Loucy (cell line): ENCODE data around the gene TRIM15.
"Not testable (repeated sequence)": the region's sequence is repeated elsewhere in the genome, so short reads cannot be mapped to it uniquely, and the experiment has no call there.

ENCODE experiments used
- H2AFZ ChIP-seq: fragments of 200-600 bp; sonication (generic); 2 replicates; pipeline ENCODE4 v1.6.0; 2016; ENCODE audit warnings: antibody characterized with exemption, mild to moderate bottlenecking, low read length, moderate library complexity
- H3F3A ChIP-seq: fragments of 200-600 bp; 2 replicates; pipeline ENCODE4 v1.6.0; 2016; ENCODE audit warnings: antibody characterized with exemption, low read depth, mild to moderate bottlenecking
- H3K27me3 ChIP-seq: fragments of 200-600 bp; sonication (generic); 2 replicates; pipeline ENCODE4 v1.6.1; 2014; ENCODE audit warnings: low read length, mild to moderate bottlenecking; ENCODE audit not compliant: insufficient read depth, poor library complexity, severe bottlenecking
- H3K36me3 ChIP-seq: fragments of 200-600 bp; sonication (generic); 2 replicates; pipeline ENCODE4 v1.6.1; 2016; ENCODE audit warnings: low read length; ENCODE audit not compliant: insufficient read depth
- H3K4me1 ChIP-seq: fragments of 200-600 bp; sonication (generic); 2 replicates; pipeline ENCODE4 v1.5.1; 2014; ENCODE audit warnings: low read length, mild to moderate bottlenecking; ENCODE audit not compliant: insufficient read depth, poor library complexity, severe bottlenecking
- H3K4me2 ChIP-seq: fragments of 200-600 bp; sonication (generic); 2 replicates; pipeline ENCODE4 v1.6.0; 2014; ENCODE audit warnings: antibody characterized with exemption, low read length, low read depth, mild to moderate bottlenecking; ENCODE audit not compliant: poor library complexity, severe bottlenecking
- H3K4me3 ChIP-seq: fragments of 200-600 bp; sonication (generic); 2 replicates; pipeline ENCODE4 v1.5.1; 2014; ENCODE audit warnings: low read length, mild to moderate bottlenecking, mixed read lengths; ENCODE audit not compliant: poor library complexity, severe bottlenecking
- H3K79me2 ChIP-seq: fragments of 200-600 bp; sonication (generic); 2 replicates; pipeline ENCODE4 v1.6.1; 2014; ENCODE audit warnings: low read length; ENCODE audit not compliant: insufficient read depth
- H3K9ac ChIP-seq: fragments of 200-600 bp; sonication (generic); 2 replicates; pipeline ENCODE4 v1.6.0; 2014; ENCODE audit warnings: mild to moderate bottlenecking, low read depth, low read length, moderate library complexity; ENCODE audit not compliant: poor library complexity, severe bottlenecking
- H3K9me2 ChIP-seq: fragments of 200-600 bp; sonication (generic); replicated peaks from 2 replicates; pipeline ENCODE4 v1.6.1; 2016; ENCODE audit warnings: low read depth, low read length, mixed read lengths
- H3K9me3 ChIP-seq: fragments of 200-600 bp; sonication (generic); 2 replicates; pipeline ENCODE4 v1.6.1; 2014; ENCODE audit warnings: mild to moderate bottlenecking, antibody characterized with exemption, low read length, low read depth; ENCODE audit not compliant: insufficient read depth
- H4K20me1 ChIP-seq: fragments of 200-600 bp; sonication (generic); 2 replicates; pipeline ENCODE4 v1.6.0; 2014; ENCODE audit warnings: antibody characterized with exemption, low read length, mild to moderate bottlenecking; ENCODE audit not compliant: insufficient read depth, poor library complexity, severe bottlenecking
- EZH2phosphoT487 ChIP-seq: fragments of 200-600 bp; IDR thresholded peaks from 2 replicates; pipeline ENCODE4 v1.6.1; 2018; ENCODE audit warnings: antibody characterized with exemption, mild to moderate bottlenecking, moderate library complexity, borderline replicate concordance
- TF ChIP-seq, protein P1 (sequence below): fragments of 200-600 bp; sonication (generic); conservative IDR thresholded peaks from 2 replicates; pipeline ENCODE4 v1.5.1; 2014; ENCODE audit warnings: mild to moderate bottlenecking, antibody characterized with exemption, low read length

The TRIM15 gene

DNA sequence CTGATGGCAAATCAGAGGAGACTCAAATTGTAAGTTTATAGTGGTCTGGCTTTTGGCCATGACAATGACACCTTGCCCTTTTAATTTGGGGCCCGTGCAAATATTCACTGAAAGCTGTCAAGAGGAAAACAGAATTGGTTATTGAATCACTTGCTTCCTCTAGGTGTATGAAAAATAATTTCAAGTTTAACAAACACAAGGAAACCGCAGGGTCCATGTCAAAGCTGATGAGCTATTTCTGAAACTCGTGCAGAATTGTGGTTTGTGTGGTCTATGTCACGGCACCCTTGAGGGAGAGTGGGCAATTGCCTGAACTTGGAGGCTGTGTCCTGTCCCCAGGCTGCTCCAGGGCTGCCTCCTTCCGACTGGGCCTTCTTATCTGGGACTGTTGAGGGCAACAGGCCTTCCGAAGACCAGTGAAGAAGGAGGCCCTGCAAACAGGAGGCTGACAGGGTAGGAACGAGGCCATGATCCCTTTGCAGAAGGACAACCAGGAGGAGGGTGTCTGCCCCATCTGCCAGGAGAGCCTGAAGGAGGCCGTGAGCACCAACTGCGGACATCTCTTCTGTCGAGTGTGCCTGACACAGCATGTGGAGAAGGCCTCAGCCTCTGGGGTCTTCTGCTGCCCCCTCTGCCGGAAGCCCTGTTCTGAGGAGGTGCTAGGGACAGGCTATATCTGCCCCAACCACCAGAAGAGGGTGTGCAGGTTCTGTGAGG, 26.6 kb upstream of the TRIM15 start:
- no peaks in the 10 kb centered on the region for H3K27me3 ChIP-seq
- no peaks in the 10 kb centered on the region for H3K36me3 ChIP-seq
- no peak overlapping the region for H3K4me3 ChIP-seq
- peaks cover 23% of the 10 kb centered on the region for H3K4me1 ChIP-seq
- no peaks in the 10 kb centered on the region for H4K20me1 ChIP-seq
- no peaks in the 10 kb centered on the region for H3F3A ChIP-seq
- H3K4me2 ChIP-seq: peak overlapping the region; percentile 35
- no peaks in the 10 kb centered on the region for H3K79me2 ChIP-seq
- no peaks in the 10 kb centered on the region for H3K9me2 ChIP-seq
- TF ChIP-seq EZH2phosphoT487: no peak
- TF ChIP-seq, protein P1, sequence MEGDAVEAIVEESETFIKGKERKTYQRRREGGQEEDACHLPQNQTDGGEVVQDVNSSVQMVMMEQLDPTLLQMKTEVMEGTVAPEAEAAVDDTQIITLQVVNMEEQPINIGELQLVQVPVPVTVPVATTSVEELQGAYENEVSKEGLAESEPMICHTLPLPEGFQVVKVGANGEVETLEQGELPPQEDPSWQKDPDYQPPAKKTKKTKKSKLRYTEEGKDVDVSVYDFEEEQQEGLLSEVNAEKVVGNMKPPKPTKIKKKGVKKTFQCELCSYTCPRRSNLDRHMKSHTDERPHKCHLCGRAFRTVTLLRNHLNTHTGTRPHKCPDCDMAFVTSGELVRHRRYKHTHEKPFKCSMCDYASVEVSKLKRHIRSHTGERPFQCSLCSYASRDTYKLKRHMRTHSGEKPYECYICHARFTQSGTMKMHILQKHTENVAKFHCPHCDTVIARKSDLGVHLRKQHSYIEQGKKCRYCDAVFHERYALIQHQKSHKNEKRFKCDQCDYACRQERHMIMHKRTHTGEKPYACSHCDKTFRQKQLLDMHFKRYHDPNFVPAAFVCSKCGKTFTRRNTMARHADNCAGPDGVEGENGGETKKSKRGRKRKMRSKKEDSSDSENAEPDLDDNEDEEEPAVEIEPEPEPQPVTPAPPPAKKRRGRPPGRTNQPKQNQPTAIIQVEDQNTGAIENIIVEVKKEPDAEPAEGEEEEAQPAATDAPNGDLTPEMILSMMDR: no peak
- H2AFZ ChIP-seq: no peak overlapping the region
- H3K9ac ChIP-seq: no peak overlapping the region
- no peaks in the 10 kb centered on the region for H3K9me3 ChIP-seq

DNA sequence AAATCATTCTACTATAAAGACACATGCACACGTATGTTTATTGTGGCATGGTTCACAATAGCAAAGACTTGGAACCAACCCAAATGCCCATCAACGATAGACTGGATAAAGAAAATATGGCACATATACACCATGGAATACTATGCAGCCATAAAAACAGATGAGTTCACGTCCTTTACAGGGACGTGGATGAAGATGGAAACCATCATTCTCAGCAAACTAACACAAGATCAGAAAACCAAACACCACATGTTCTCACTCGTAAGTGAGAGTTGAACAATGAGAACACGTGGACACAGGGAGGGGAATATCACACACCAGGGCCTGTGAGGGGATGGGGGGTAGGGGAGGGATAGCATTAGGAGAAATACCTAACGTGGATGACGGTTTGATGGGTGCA, 23.1 kb upstream of the TRIM15 start:
- not testable (repeated sequence) for H3K9me3 ChIP-seq, H3K9me2 ChIP-seq, H3K36me3 ChIP-seq, H4K20me1 ChIP-seq, H3K4me2 ChIP-seq, H3F3A ChIP-seq, H2AFZ ChIP-seq, H3K79me2 ChIP-seq, H3K4me3 ChIP-seq, H3K27me3 ChIP-seq, H3K9ac ChIP-seq
- peaks cover 29% of the 10 kb centered on the region for H3K4me1 ChIP-seq

DNA sequence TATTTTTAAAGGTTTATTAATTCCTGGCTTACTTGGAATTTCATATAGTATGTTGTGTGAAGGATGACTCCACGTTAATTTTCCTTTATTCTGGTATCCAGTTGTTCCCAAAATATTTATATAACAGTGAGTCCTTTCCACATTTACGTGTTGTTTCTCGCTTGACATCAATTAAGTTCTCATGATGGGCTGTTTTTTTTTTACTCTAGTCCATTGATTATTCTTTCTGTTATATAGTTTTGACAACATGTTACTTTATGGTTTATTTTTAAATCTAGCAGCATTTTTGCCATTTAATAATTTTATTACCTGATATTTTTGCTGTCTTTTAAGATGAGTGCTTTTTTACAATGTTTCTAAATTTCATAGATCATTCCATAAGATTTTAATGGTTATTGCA, 20.7 kb upstream of the TRIM15 start:
- Histone ChIP-seq H3K9me2 (no peaks in the 10 kb centered on the region), H3K4me1 (peaks cover 29% of the 10 kb centered on the region), H3K4me3 (no peak overlapping the region), H3K79me2 (no peaks in the 10 kb centered on the region), H3K9me3 (no peaks in the 10 kb centered on the region), H3K27me3 (no peaks in the 10 kb centered on the region), H3K36me3 (no peaks in the 10 kb centered on the region), H4K20me1 (no peaks in the 10 kb centered on the region), H3K4me2 (no peak overlapping the region), H2AFZ (no peak overlapping the region), H3K9ac (no peak overlapping the region), H3F3A (no peaks in the 10 kb centered on the region; the same call in 1 of the 2 replicates)
- TF ChIP-seq, protein P1: no peak
- TF ChIP-seq EZH2phosphoT487: no peak

GRCh38 chr6:30143780-30144179, 19.6 kb upstream of the TRIM15 start:
- peak overlapping the region; percentile 78 for H2AFZ ChIP-seq
- no peak overlapping the region for H3K4me2 ChIP-seq
- no peak overlapping the region for H3K4me3 ChIP-seq
- no peaks in the 10 kb centered on the region for H3K27me3 ChIP-seq
- H3K36me3 ChIP-seq: no peaks in the 10 kb centered on the region
- H3K9me2 ChIP-seq: no peaks in the 10 kb centered on the region
- no peaks in the 10 kb centered on the region for H4K20me1 ChIP-seq
- peaks cover 29% of the 10 kb centered on the region for H3K4me1 ChIP-seq
- no peak for TF ChIP-seq EZH2phosphoT487
- TF ChIP-seq, protein P1: no peak
- no peaks in the 10 kb centered on the region for H3K9me3 ChIP-seq
- H3K79me2 ChIP-seq: no peaks in the 10 kb centered on the region
- no peak overlapping the region for H3K9ac ChIP-seq
- H3F3A ChIP-seq: no peaks in the 10 kb centered on the region; the same call in 1 of the 2 replicates
